Loucy (cell line): ENCODE data around the gene ATP8A2.
"Not testable (repeated sequence)": the region's sequence is repeated elsewhere in the genome, so short reads cannot be mapped to it uniquely, and the experiment has no call there.

Experiments
- H2AFZ ChIP-seq: fragments of 200-600 bp; sonication (generic); 2 replicates; pipeline ENCODE4 v1.6.0; 2016; ENCODE audit warnings: antibody characterized with exemption, mild to moderate bottlenecking, low read length, moderate library complexity
- H3F3A ChIP-seq: fragments of 200-600 bp; 2 replicates; pipeline ENCODE4 v1.6.0; 2016; ENCODE audit warnings: antibody characterized with exemption, low read depth, mild to moderate bottlenecking
- H3K27me3 ChIP-seq: fragments of 200-600 bp; sonication (generic); 2 replicates; pipeline ENCODE4 v1.6.1; 2014; ENCODE audit warnings: low read length, mild to moderate bottlenecking; ENCODE audit not compliant: insufficient read depth, poor library complexity, severe bottlenecking
- H3K36me3 ChIP-seq: fragments of 200-600 bp; sonication (generic); 2 replicates; pipeline ENCODE4 v1.6.1; 2016; ENCODE audit warnings: low read length; ENCODE audit not compliant: insufficient read depth
- H3K4me1 ChIP-seq: fragments of 200-600 bp; sonication (generic); 2 replicates; pipeline ENCODE4 v1.5.1; 2014; ENCODE audit warnings: low read length, mild to moderate bottlenecking; ENCODE audit not compliant: insufficient read depth, poor library complexity, severe bottlenecking
- H3K4me2 ChIP-seq: fragments of 200-600 bp; sonication (generic); 2 replicates; pipeline ENCODE4 v1.6.0; 2014; ENCODE audit warnings: antibody characterized with exemption, low read length, low read depth, mild to moderate bottlenecking; ENCODE audit not compliant: poor library complexity, severe bottlenecking
- H3K4me3 ChIP-seq: fragments of 200-600 bp; sonication (generic); 2 replicates; pipeline ENCODE4 v1.5.1; 2014; ENCODE audit warnings: low read length, mild to moderate bottlenecking, mixed read lengths; ENCODE audit not compliant: poor library complexity, severe bottlenecking
- H3K79me2 ChIP-seq: fragments of 200-600 bp; sonication (generic); 2 replicates; pipeline ENCODE4 v1.6.1; 2014; ENCODE audit warnings: low read length; ENCODE audit not compliant: insufficient read depth
- H3K9ac ChIP-seq: fragments of 200-600 bp; sonication (generic); 2 replicates; pipeline ENCODE4 v1.6.0; 2014; ENCODE audit warnings: mild to moderate bottlenecking, low read depth, low read length, moderate library complexity; ENCODE audit not compliant: poor library complexity, severe bottlenecking
- H3K9me2 ChIP-seq: fragments of 200-600 bp; sonication (generic); replicated peaks from 2 replicates; pipeline ENCODE4 v1.6.1; 2016; ENCODE audit warnings: low read depth, low read length, mixed read lengths
- H3K9me3 ChIP-seq: fragments of 200-600 bp; sonication (generic); 2 replicates; pipeline ENCODE4 v1.6.1; 2014; ENCODE audit warnings: mild to moderate bottlenecking, antibody characterized with exemption, low read length, low read depth; ENCODE audit not compliant: insufficient read depth
- H4K20me1 ChIP-seq: fragments of 200-600 bp; sonication (generic); 2 replicates; pipeline ENCODE4 v1.6.0; 2014; ENCODE audit warnings: antibody characterized with exemption, low read length, mild to moderate bottlenecking; ENCODE audit not compliant: insufficient read depth, poor library complexity, severe bottlenecking
- CTCF ChIP-seq: fragments of 200-600 bp; sonication (generic); conservative IDR thresholded peaks from 2 replicates; pipeline ENCODE4 v1.5.1; 2014; ENCODE audit warnings: mild to moderate bottlenecking, antibody characterized with exemption, low read length
- EZH2phosphoT487 ChIP-seq: fragments of 200-600 bp; IDR thresholded peaks from 2 replicates; pipeline ENCODE4 v1.6.1; 2018; ENCODE audit warnings: antibody characterized with exemption, mild to moderate bottlenecking, moderate library complexity, borderline replicate concordance

Gene ATP8A2

GRCh38 chr13:25541434-25542123 lies 169.8 kb downstream of the ATP8A2 start:
- Histone ChIP-seq H2AFZ (no peak overlapping the region), H3K9ac (no peak overlapping the region), H3K79me2 (no peaks in the 10 kb centered on the region), H3K4me3 (no peak overlapping the region), H3K36me3 (no peaks in the 10 kb centered on the region), H3K27me3 (no peaks in the 10 kb centered on the region), H3K4me1 (no peaks in the 10 kb centered on the region), H3K4me2 (no peak overlapping the region), H3K9me2 (no peaks in the 10 kb centered on the region), H4K20me1 (no peaks in the 10 kb centered on the region), H3F3A (no peaks in the 10 kb centered on the region), H3K9me3 (no peaks in the 10 kb centered on the region)
- TF ChIP-seq CTCF (no peak), EZH2phosphoT487 (no peak)

GRCh38 chr13:25548991-25549390 lies 177.2 kb downstream of the ATP8A2 start:
- H3K9ac ChIP-seq, H3K9me3 ChIP-seq, H3K9me2 ChIP-seq, H3K36me3 ChIP-seq, H4K20me1 ChIP-seq, H2AFZ ChIP-seq, H3K4me1 ChIP-seq, H3K79me2 ChIP-seq, H3K27me3 ChIP-seq, H3F3A ChIP-seq, H3K4me3 ChIP-seq, H3K4me2 ChIP-seq: not testable (repeated sequence)

- Histone ChIP-seq H3K9me2 (no peaks in the 10 kb centered on the region), H2AFZ (no peak overlapping the region), H3F3A (no peaks in the 10 kb centered on the region), H3K9ac (no peak overlapping the region), H3K4me3 (no peak overlapping the region), H3K4me2 (no peak overlapping the region), H3K79me2 (no peaks in the 10 kb centered on the region), H3K4me1 (no peaks in the 10 kb centered on the region), H3K36me3 (no peaks in the 10 kb centered on the region), H4K20me1 (no peaks in the 10 kb centered on the region), H3K9me3 (no peaks in the 10 kb centered on the region), H3K27me3 (no peaks in the 10 kb centered on the region)
- TF ChIP-seq CTCF, result no peak
- TF ChIP-seq EZH2phosphoT487, result no peak
These were observed 190.0 kb downstream of the ATP8A2 start for GRCh38 chr13:25561812-25562211.

GRCh38 chr13:25570185-25570584 lies 198.4 kb downstream of the ATP8A2 start:
- Histone ChIP-seq H3K4me1 (no peaks in the 10 kb centered on the region), H3K4me2 (no peak overlapping the region), H2AFZ (no peak overlapping the region), H3K27me3 (no peaks in the 10 kb centered on the region), H3K79me2 (no peaks in the 10 kb centered on the region), H3K9ac (no peak overlapping the region), H4K20me1 (no peaks in the 10 kb centered on the region), H3K4me3 (no peak overlapping the region), H3F3A (no peaks in the 10 kb centered on the region), H3K9me3 (no peaks in the 10 kb centered on the region), H3K36me3 (no peaks in the 10 kb centered on the region), H3K9me2 (no peaks in the 10 kb centered on the region)
- TF ChIP-seq CTCF (no peak), EZH2phosphoT487 (no peak)
